GM23248 (cell line): Measurements from ENCODE around the gene CWC25. TPM values are rescaled to one million over a fixed set of nuclear protein-coding genes. Genes with fewer than 3 reads are reported as not detected.

Experiments
- DNase-seq: peaks from one replicate; pipeline ENCODE4 v3.0.0-alpha.2; 2015
- H2AFZ ChIP-seq: fragments of 200-600 bp; sonication (generic); 2 replicates; pipeline ENCODE4 v1.6.1; 2016; ENCODE audit warnings: antibody characterized with exemption
- H3F3A ChIP-seq: fragments of 200-600 bp; sonication (generic); 2 replicates; pipeline ENCODE4 v1.6.1; 2016; ENCODE audit warnings: mild to moderate bottlenecking, antibody characterized with exemption, mixed run types; ENCODE audit not compliant: insufficient read depth
- H3K27ac ChIP-seq: fragments of 200-600 bp; sonication (generic); 2 replicates; pipeline ENCODE4 v1.5.1; 2016; ENCODE audit warnings: mild to moderate bottlenecking
- H3K27me3 ChIP-seq: fragments of 200-600 bp; sonication (generic); replicated peaks from 2 replicates; pipeline ENCODE4 v1.6.1; 2016; ENCODE audit warnings: mild to moderate bottlenecking; ENCODE audit not compliant: insufficient read depth
- H3K36me3 ChIP-seq: fragments of 200-600 bp; sonication (generic); 2 replicates; pipeline ENCODE4 v1.6.1; 2016; ENCODE audit warnings: low read depth, mild to moderate bottlenecking
- H3K4me1 ChIP-seq: fragments of 200-600 bp; sonication (generic); 2 replicates; pipeline ENCODE4 v1.6.1; 2016; ENCODE audit warnings: mild to moderate bottlenecking; ENCODE audit not compliant: insufficient read depth
- H3K4me2 ChIP-seq: fragments of 200-600 bp; sonication (generic); one replicate; pipeline ENCODE4 v1.6.1; 2016; ENCODE audit warnings: mild to moderate bottlenecking; ENCODE audit not compliant: unreplicated experiment
- H3K4me3 ChIP-seq: fragments of 200-600 bp; sonication (generic); 2 replicates; pipeline ENCODE4 v1.5.1; 2016; ENCODE audit warnings: mild to moderate bottlenecking
- H3K79me2 ChIP-seq: fragments of 200-600 bp; sonication (generic); 2 replicates; pipeline ENCODE4 v1.6.1; 2016; ENCODE audit warnings: mild to moderate bottlenecking; ENCODE audit not compliant: insufficient read depth
- H3K9ac ChIP-seq: fragments of 200-600 bp; sonication (generic); 2 replicates; pipeline ENCODE4 v1.6.1; 2016; ENCODE audit warnings: mild to moderate bottlenecking
- H3K9me2 ChIP-seq: fragments of 200-600 bp; sonication (generic); 2 replicates; pipeline ENCODE4 v1.6.1; 2016; ENCODE audit warnings: mixed run types, mild to moderate bottlenecking, moderate library complexity; ENCODE audit not compliant: insufficient read depth
- H3K9me3 ChIP-seq: fragments of 200-600 bp; sonication (generic); one replicate; pipeline ENCODE4 v1.6.1; 2017; ENCODE audit warnings: low read depth
- H4K20me1 ChIP-seq: fragments of 200-600 bp; sonication (generic); 2 replicates; pipeline ENCODE4 v1.6.0; 2016; ENCODE audit not compliant: insufficient read depth
- EZH2 ChIP-seq: fragments of 200-600 bp; sonication (generic); IDR thresholded peaks from 2 replicates; pipeline ENCODE4 v1.6.1; 2018; ENCODE audit warnings: antibody characterized with exemption, mild to moderate bottlenecking; ENCODE audit not compliant: insufficient read depth, poor library complexity, severe bottlenecking
- EZH2phosphoT487 ChIP-seq: fragments of 200-600 bp; sonication (generic); IDR thresholded peaks from 2 replicates; pipeline ENCODE4 v1.6.1; 2018; ENCODE audit warnings: antibody characterized with exemption, moderate library complexity, mild to moderate bottlenecking, low read depth; ENCODE audit not compliant: insufficient read depth
- WGBS, 2 experiments: methylation state at CpG; one replicate each; pipeline ENCODE4 v1.1.6; 2015 to 2017; ENCODE audit warnings: low lambda C conversion rate in 2 of 2, low coverage in 1 of 2; ENCODE audit errors: missing lambda C conversion rate in 2 of 2; 5-methylcytosine and 5-hydroxymethylcytosine counted together
- in situ Hi-C: fragments of 300-500 bp; cut with MboI; formaldehyde crosslinking; loops from 2 replicates; pipeline ENCODE4 v1.15.0; 2020
- polyA plus RNA-seq: library from polyadenylated mRNA; unstranded; fragments of >200 nt; fragmentation: Nextera tagmentation; extraction: Ambion mirVana; gene quantifications from 2 replicates; pipeline ENCODE4 v1.2.1, GENCODE V29; 2016
- total RNA-seq: library from RNA; depleted of rRNA; stranded (reverse); fragments of >200 nt; shearing (Covaris generic); gene quantifications from 2 replicates; pipeline ENCODE4 v1.2.3, GENCODE V29; 2014; rRNA removed

The CWC25 gene
- total RNA-seq = 9.7 and 18.7 TPM in 2 replicates
- polyA plus RNA-seq = 13.3 and 14.2 TPM in 2 replicates

GRCh38 chr17:38824899-38825761 lies at the start of gene CWC25:
Gene CWC25 (minus strand): TSS chr17:38825321. CDS start chr17:38825183, 138 bp downstream.
- H3K36me3 ChIP-seq = peaks cover 2% of the 10 kb centered on the region; the same call in 1 of the 2 replicates
- in situ Hi-C loops = no loop called here
- no peaks in the 10 kb centered on the region for H4K20me1 ChIP-seq
- TF ChIP-seq EZH2 = no peak
- peak within 1 kb of the TSS; percentile 99 for H3K27ac ChIP-seq
- H3K9me3 ChIP-seq = no peaks in the 10 kb centered on the region
- H3K27me3 ChIP-seq = no peaks in the 10 kb centered on the region
- H3K4me1 ChIP-seq = peaks cover 13% of the 10 kb centered on the region
- H3K9ac ChIP-seq = peak within 1 kb of the TSS; percentile 99
- peak; percentile 94 for DNase-seq
- no peaks in the 10 kb centered on the region for H3K9me2 ChIP-seq
- peak within 1 kb of the TSS; percentile 85 for H3K4me2 ChIP-seq
- no peaks in the 10 kb centered on the region for H3F3A ChIP-seq
- peak within 1 kb of the TSS; percentile 94 for H3K4me3 ChIP-seq
- H2AFZ ChIP-seq = peak within 1 kb of the TSS; percentile 82
- 1% methylated on average over 49 to 55 of the region's 55 CpGs for WGBS, 2 experiments
- peaks cover 49% of the 10 kb centered on the region for H3K79me2 ChIP-seq

- Histone ChIP-seq H3K27me3 (no peaks in the 10 kb centered on the region), H3K79me2 (peaks cover 88% of the 10 kb centered on the region), H3F3A (peaks cover 39% of the 10 kb centered on the region), H3K9me3 (no peaks in the 10 kb centered on the region), H3K4me2 (peak overlapping the region; percentile 98), H3K9ac (peak overlapping the region; percentile 99), H3K36me3 (peaks cover 4% of the 10 kb centered on the region; the same call in 1 of the 2 replicates), H4K20me1 (peaks cover 24% of the 10 kb centered on the region), H3K4me3 (peak overlapping the region; percentile 100), H3K27ac (no peak overlapping the region), H3K9me2 (no peaks in the 10 kb centered on the region), H2AFZ (no peak overlapping the region), H3K4me1 (peaks cover 54% of the 10 kb centered on the region)
- TF ChIP-seq EZH2phosphoT487 = no peak
- TF ChIP-seq EZH2 = no peak
- in situ Hi-C loops = no loop called here
- WGBS, 2 experiments = 34 to 46% methylated on average over 9 of the region's 9 CpGs
- DNase-seq = peak; percentile 40
Observed at GRCh38 chr17:38873640-38874380, 48.7 kb upstream of the CWC25 start.

- H4K20me1 ChIP-seq = peaks cover 24% of the 10 kb centered on the region
- H3K36me3 ChIP-seq = peaks cover under 1% of the 10 kb centered on the region; the same call in 1 of the 2 replicates
- H3K9me2 ChIP-seq = no peaks in the 10 kb centered on the region
- H3K4me3 ChIP-seq = peak overlapping the region; percentile 100
- H2AFZ ChIP-seq = no peak overlapping the region
- peaks cover 59% of the 10 kb centered on the region for H3K4me1 ChIP-seq
- peak; percentile 34 for DNase-seq
- TF ChIP-seq EZH2phosphoT487 (no peak), EZH2 (no peak)
- H3K9ac ChIP-seq = peak overlapping the region; percentile 99
- H3K27ac ChIP-seq = peak overlapping the region; percentile 96; the same call in 1 of the 2 replicates
- peaks cover 78% of the 10 kb centered on the region for H3K79me2 ChIP-seq
- H3K4me2 ChIP-seq = peak overlapping the region; percentile 98
- peaks cover 39% of the 10 kb centered on the region for H3F3A ChIP-seq
- no peaks in the 10 kb centered on the region for H3K27me3 ChIP-seq
- no peaks in the 10 kb centered on the region for H3K9me3 ChIP-seq
- WGBS, 2 experiments = 36 to 42% methylated on average over 9 of the region's 9 CpGs
- in situ Hi-C loops = no loop called here
Observed at GRCh38 chr17:38872671-38873385, 47.7 kb upstream of the CWC25 start.

DNA sequence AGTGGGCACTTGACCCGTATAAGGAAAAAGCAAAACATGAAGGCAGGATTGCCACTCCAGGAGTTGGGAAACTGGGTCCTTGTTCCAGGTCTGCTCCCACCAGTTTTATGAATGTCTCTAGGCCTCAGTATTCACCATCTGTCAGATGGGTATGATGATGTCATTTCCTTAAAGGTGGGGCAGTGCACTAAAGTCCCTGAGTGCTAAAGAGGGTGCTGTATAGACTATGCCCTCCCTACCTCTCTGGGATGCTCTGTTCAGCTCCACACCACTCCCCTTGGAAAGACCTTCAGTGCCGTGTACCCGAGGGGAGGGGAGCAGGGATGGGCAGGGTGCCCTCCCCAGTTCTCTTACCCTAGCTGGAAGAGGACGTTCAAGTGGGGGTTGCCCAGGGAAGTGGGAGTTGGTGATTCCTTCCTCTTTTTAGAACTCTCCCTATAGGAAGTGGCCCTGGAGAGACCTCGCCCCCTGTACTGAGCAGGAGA lies 46.9 kb upstream of the CWC25 start:
- in situ Hi-C loops = no loop called here
- peaks cover 38% of the 10 kb centered on the region for H3F3A ChIP-seq
- H3K4me2 ChIP-seq = peak overlapping the region; percentile 98
- H3K9me3 ChIP-seq = no peaks in the 10 kb centered on the region
- peaks cover 56% of the 10 kb centered on the region for H3K4me1 ChIP-seq
- peak overlapping the region; percentile 100 for H3K4me3 ChIP-seq
- H3K9me2 ChIP-seq = no peaks in the 10 kb centered on the region
- H3K9ac ChIP-seq = peak overlapping the region; percentile 99
- H2AFZ ChIP-seq = no peak overlapping the region
- H4K20me1 ChIP-seq = peaks cover 24% of the 10 kb centered on the region
- H3K27me3 ChIP-seq = no peaks in the 10 kb centered on the region
- H3K36me3 ChIP-seq = no peaks in the 10 kb centered on the region; the same call in 1 of the 2 replicates
- no peak for DNase-seq
- WGBS, 2 experiments = 14 to 19% methylated on average over 4 to 5 of the region's 5 CpGs
- no peak for TF ChIP-seq EZH2
- no peak for TF ChIP-seq EZH2phosphoT487
- peak overlapping the region; percentile 96 for H3K27ac ChIP-seq
- H3K79me2 ChIP-seq = peaks cover 70% of the 10 kb centered on the region
